ENCODE results near the gene ADCY9.

- TF ChIP-seq CTCF (IDR thresholded peaks at IDR 0.05) = no peak
- TF ChIP-seq EZH2 (IDR thresholded peaks at IDR 0.05; ENCODE audit: borderline replicate concordance, insufficient read depth, low read depth, low read length, poor library complexity, severe bottlenecking) = no peak
Measured at GRCh38 chr16:4110680-4111079, 5.6 kb downstream of the ADCY9 start.

All from B cell (primary cell).